GM21390 (cell line): Measurements from ENCODE around the gene DCN.

ENCODE experiments used
- ATAC-seq: cut with Tn5 transposase; IDR thresholded peaks from one replicate; pipeline ENCODE4 v1.9.1; 2021; ENCODE audit not compliant: unreplicated experiment

DCN gene

DNA sequence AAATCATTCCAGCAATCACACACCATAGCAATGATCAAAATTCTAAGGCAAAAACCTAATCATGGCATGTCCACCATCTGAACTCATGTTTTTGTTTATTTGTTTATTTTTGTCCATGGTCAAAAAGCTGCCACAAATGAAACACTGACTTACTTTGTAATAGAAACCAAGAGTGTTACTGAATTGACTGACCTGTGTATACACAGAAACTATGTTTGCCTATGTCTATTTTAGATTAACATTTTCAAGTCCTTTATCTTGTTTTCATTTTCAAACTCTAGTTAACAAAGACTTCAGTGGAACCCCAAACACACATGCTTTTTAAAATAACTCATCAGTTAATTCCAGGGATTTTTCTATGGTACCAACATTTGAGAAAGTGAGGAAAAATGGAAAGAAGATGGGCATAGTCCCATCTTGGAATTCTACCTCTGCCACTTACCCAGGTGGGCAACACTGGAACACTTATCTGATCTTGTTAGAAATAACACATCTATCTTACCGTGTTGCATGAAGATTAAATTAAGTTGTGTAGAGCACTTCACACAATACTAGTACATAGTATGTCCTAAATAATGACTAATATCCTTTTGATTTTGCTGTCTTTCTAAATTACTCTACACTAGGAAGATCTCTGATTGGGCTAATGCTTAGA is 77.7 kb downstream of the DCN start:
- ATAC-seq = peak; percentile 83

DNA sequence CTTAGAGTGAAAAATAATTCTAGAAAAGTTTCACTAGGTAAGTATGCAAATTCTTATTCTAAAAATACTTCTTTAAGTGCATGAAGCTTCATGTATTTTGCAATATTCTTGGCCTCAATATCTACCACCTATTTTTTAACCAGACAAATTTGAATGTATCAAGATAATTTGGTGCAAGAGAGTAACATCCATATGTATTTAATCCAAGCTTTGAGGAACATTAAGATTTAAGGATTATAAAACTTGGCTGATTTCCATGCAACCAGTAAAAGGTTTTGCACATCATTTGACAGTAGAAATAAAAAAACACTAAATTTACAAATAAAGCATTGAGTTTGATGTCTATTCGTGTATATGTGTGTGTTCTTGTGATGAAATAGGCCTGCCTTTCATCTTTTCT is 79.0 kb downstream of the DCN start:
- ATAC-seq = no peak

GRCh38 chr12:91103101-91103500 is 79.5 kb downstream of the DCN start:
- no peak for ATAC-seq

DNA sequence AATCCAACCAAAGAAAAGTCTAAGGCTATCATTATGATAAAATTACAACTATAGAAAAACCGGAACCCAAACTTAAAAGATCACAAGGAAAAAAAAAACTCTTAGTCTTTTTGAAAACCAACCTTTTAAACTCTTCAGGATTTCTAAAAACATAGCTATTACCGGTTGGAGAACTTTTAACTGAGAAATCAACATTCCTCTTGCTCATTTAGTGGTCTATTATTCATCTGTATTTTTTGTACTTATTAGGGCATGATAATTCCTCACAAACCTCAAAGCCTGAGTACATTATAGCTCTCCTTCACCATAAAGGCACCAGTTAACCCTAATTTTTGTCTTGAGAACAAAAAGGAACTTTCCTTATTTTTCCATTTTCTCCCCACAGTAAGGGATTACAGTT is 81.7 kb downstream of the DCN start:
- ATAC-seq = no peak

GRCh38 chr12:91099836-91100235 is 82.8 kb downstream of the DCN start:
- ATAC-seq = no peak

DNA sequence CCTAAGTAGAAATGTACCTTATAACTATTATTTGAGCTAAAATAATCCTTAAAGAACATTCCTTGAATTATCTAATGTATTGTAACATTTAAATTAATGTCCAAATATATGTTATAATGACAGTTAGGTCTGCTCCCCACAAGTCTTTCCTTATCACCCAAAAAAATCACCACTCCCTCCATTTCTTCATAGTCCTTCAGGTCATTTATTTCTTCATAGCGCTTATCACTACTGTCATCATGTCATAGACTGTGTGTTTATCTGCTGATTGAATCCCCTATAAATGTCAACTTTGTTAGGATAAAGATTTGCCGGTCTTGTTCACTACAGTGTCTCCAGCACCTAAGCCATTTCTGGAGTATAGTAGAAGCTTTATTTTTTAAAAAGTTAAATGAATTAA is 83.3 kb downstream of the DCN start:
- ATAC-seq = no peak

- no peak for ATAC-seq
These were observed 83.7 kb downstream of the DCN start for GRCh38 chr12:91098941-91099340.

DNA sequence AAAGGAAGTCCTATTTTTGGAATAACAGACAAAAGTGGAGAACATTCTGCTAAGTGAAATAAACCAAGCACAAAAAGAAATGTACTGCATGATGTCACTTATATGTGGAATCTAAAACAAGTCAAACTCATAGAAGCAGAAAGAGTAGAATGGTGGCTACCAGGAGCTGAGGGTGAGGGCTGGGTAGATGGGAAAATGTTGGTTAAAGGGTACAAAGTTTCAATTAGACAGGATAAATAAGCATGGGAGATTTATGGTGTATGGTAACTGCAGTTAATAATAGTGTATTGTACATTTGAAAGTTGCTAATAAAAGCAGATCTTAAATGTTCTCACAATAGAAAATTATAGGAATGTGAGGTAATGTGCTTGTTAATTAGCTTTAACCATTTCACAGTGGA is 84.2 kb downstream of the DCN start:
- no peak for ATAC-seq

GRCh38 chr12:91094957-91095356 is 87.7 kb downstream of the DCN start:
- ATAC-seq = no peak

- no peak for ATAC-seq
These were observed 88.5 kb downstream of the DCN start for GRCh38 chr12:91094032-91094662.

DNA sequence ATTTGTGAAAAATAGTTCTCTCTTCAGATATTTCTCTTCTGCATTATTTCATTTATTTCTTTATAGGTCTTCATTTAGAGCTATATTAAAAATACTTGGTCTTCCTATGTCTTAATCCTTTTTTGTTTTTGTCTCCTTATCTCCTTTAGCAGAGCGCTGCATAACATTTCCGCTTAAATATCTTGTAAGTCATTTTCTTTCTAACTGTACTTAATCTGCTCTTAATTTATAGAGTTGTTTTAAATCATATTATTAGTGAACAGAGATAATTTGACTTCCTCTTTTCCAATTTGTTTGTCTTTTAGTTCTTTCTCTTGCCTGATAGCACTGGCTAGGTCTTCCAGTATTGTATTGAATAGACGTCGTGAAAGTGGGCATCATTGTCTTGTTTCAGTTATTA is 89.3 kb downstream of the DCN start:
- no peak for ATAC-seq

- no peak for ATAC-seq
These were observed 90.5 kb downstream of the DCN start for GRCh38 chr12:91091916-91092715.
